Stomach (tissue), 4 donors: ENCODE measurements around the gene UBAP1.

Experiments used
- POLR2A ChIP-seq, 4 donors: fragments of 450-650 bp; IDR thresholded peaks; one replicate each; pipeline ENCODE4 v1.6.1; 2016; ENCODE audit warnings: antibody characterized with exemption in 4 of 4, control low read depth in 2 of 4, mild to moderate bottlenecking in 1 of 4, moderate library complexity in 1 of 4
- POLR2AphosphoS5 ChIP-seq, 3 donors: sonication (generic); formaldehyde crosslinking; IDR thresholded peaks; one replicate each; pipeline ENCODE4 v1.6.1; 2016; ENCODE audit warnings: antibody characterized with exemption in 3 of 3

- TF ChIP-seq POLR2AphosphoS5 (IDR thresholded peaks at IDR 0.05) (no peak), POLR2A (IDR thresholded peaks at IDR 0.05) (no peak)
Observed at GRCh38 chr9:34200092-34200491, 21.2 kb downstream of the UBAP1 start.
